Measurements from ENCODE around the gene ISM1.

ISM1 gene

GRCh38 chr20:13341737-13342393 is 120.8 kb downstream of the ISM1 start:
- no peak for DNase-seq (ENCODE audit: extremely low read depth, low read depth)
- no peak for TF ChIP-seq CTCF (IDR thresholded peaks at IDR 0.05; ENCODE audit: low read depth, low read length)

- no peak for DNase-seq (ENCODE audit: extremely low read depth, low read depth)
- no peak for TF ChIP-seq CTCF (IDR thresholded peaks at IDR 0.05; ENCODE audit: low read depth, low read length)
These were observed 121.6 kb downstream of the ISM1 start for GRCh38 chr20:13342469-13343242.

GRCh38 chr20:13344671-13345070 is 123.6 kb downstream of the ISM1 start:
- TF ChIP-seq CTCF (IDR thresholded peaks at IDR 0.05; ENCODE audit: low read depth, low read length): no peak
- DNase-seq (ENCODE audit: extremely low read depth, low read depth): no peak

- DNase-seq (ENCODE audit: extremely low read depth, low read depth): no peak
- TF ChIP-seq CTCF (IDR thresholded peaks at IDR 0.05; ENCODE audit: low read depth, low read length): no peak
These were observed 127.5 kb downstream of the ISM1 start for GRCh38 chr20:13348311-13349234.

- no peak for TF ChIP-seq CTCF (IDR thresholded peaks at IDR 0.05; ENCODE audit: low read depth, low read length)
- no peak for DNase-seq (ENCODE audit: extremely low read depth, low read depth)
These were observed 128.1 kb downstream of the ISM1 start for GRCh38 chr20:13349235-13349604.

Measured in AG09319 (cell line).